Stimulated activated CD8-positive, alpha-beta memory T cell treated with anti-CD3 and anti-CD28 coated beads, Interleukin-12 subunit alpha, Interleukin-12 subunit beta, amount 100 ng/mL, for 4 hours (primary cell): Measurements from ENCODE around the gene MFAP4.

ENCODE experiments used
- DNase-seq: peaks from one replicate; pipeline ENCODE4 v3.0.0-alpha.2; 2020; ENCODE audit warnings: low read depth

Gene MFAP4

DNA sequence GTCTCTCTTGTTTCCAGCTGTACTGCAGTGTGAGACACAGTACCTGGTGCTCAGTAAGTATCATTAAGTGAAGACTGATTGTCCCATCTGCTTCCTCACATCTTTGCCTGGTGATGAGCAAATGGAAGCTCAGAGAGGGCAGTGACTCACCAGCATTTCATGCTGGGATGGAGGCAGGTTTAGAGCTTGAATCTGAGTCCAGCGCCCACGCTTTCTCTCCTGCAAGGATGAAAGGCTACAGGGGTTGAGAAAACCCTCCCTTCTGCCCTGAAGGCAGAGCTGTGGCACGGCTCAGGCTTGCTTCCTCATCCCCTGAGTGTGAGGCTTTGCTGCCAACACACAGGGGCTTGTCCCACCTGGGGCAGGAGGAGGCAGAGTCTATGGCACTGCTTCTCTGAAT lies 22.5 kb upstream of the MFAP4 start:
- DNase-seq, result no peak

DNA sequence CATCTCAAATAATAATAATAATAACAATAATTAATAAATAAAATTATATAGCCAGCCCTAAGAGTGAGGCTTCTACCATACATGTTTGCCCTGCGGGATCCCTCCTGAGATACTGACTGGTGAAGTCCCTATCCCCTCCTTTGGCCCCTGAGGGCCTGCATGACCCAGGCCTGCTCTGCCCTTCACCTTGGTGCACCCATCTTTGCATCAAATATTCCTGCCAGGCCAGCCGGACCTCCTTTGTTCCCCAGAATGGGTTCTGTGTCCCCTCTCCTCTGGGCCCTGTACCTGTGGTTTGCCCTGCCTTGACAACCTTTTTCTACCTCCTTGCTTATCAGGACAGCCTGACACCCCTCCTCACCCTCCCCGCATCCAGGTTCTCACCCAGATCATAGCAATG lies 22.1 kb upstream of the MFAP4 start:
- no peak for DNase-seq

DNA sequence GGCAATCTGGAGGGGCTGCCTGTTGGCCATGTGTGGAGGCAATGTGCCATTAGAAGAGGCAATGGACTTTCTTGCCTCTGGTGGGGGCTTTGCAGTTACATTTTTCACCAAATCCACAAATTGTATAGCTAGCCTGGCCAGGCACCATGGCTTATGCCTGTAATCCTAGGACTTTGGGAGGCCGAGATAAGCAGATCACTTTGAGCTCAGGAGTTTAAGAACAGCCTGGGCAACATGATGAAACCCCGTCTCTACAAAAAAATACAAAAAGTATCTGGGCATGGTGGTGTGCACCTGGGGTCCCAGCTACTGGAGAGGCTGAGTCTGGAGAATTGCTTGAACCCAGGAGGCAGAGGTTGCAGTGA lies 21.3 kb upstream of the MFAP4 start:
- no peak for DNase-seq

DNA sequence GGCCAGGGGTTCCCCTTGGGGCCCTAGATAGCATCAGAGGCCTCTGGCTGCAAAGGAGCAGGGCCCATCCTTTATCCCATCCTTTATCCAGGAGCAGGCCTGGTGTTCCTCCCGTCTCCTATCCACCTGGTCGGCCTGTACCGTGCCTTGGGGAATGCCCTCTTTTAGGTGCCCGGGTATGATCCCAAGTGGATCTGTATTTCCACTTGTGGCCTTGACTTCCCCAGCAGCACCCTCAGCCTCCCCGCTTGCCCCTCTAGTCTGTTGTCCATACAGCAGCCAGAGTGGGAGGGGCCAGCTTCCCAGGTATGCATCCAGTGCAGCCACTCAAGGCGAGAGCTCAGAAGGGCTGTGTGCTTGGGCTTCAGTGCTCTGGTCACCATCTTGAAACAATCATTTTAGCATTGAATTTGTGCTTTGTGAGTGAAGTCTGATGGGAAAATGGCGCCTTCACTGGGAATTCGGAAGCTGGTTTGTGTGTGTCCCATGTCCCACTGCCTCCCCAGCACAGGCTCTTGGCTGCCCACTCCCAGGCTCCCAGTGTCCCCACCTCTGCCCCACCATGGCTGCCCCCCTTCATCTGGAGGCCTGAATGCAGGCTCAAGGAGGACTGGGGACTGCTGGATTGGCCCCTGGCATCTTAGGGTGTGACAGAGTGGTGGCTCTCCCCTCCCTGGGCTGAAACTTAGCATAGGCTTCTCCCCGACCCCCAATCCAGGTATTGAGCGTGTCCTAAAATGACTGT lies 20.8 kb upstream of the MFAP4 start:
- DNase-seq, result no peak

DNA sequence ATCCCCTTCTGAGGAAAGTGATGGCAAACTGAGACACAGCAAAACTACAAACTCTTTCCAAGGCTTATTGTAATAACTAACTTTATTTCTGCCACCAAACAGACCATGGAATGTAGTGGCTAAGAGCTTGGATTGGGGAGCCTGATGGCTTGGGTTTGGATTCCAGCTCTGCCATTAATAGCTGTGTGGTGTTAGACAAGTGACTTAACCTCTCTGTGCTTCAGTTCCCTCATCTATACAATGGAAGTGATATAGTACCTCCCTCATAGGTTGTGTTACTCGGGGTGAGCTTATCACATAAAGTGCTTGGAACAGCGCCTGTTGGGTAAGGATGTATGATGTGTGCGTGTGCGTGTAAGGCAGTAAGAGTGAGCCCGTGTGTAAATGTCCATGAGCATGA lies 18.1 kb upstream of the MFAP4 start:
- DNase-seq, result no peak

DNA sequence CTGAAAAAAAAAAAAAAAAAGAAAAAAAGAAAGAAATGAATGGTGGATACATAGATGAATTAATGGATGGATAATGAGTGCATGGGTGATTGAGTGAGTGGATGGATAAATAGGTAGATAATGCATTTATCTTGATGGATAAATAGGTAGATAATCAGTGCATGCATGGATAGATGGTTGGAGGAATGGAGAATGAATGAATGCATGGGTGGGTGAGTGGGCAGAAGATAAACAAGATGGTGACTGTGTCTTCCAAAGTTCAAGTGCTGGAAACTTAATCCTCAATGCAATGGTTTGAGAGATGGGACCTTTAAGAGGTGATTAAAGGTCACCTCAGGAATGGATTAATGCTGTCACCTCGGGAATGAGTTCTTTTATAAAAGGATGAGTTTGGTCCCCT lies 17.3 kb upstream of the MFAP4 start:
- no peak for DNase-seq

DNA sequence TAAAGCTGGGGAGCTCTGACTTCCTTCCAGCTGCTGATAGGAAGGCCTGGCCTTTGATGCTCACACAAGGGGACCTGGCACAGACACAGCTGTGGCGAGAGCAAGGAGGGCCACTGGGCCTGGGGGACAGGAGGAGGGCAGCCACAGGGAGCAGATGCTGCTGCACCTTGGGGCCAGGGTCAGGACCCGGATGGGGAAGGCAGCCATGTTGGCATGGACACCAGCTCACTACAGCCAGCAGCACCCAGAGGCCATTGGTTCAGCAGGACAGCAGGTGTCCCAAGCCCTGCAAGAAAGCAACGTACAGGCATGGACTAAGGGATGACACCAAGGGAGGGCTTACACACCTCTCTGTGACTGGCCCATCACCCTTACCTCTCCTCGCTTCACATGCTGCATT lies 16.0 kb upstream of the MFAP4 start:
- no peak for DNase-seq

DNA sequence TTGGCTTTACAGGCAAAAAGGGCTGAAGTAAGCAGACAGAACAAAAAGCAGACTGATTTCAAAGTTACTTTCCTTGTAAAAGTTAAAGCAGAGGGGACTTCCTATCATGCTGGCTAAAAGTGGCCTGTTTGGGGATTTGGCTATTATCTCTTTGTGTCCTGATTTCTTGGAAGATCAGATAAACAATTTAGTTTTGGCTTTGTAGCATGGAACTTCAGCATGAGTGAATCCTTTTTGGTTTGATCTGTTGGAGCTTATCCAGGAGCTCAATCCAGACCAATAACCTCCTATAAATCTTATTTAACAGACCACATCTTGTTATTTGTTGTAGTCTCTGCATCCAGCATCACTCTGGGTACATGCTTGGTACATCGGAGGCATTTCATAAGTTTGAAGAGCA lies 15.2 kb upstream of the MFAP4 start:
- no peak for DNase-seq

DNA sequence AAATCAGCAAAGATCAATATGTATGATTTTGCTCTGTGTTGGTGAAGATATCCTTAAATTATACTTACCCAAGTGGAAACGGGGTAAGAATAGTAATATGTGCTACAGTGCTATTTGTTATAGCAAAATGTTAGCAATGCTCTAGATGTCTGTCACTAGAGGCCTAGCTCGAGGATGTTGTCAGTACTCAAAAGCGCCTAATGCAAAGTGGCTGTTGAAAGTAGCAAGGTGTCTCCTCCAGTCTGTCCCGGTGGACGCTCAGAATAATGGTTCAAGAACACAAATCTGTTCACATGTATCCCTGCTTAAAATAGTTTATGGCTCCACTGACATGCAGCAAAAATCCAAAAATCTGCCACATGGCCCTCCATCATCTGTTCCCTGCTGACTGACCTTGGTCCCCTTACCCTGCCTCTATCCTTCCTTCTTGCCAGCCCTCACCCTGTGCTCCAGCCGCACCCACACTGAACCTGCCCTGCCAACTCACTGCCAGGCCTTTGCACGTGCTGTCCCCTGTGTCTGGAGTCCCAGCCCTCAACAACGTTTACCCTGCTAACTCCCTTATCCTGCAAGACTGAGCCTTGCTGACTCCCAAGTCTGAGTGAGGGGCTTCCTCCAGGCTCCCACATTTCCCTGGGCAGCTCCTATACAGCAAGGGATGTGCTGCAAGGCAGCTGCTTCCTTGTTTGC lies 14.5 kb upstream of the MFAP4 start:
- no peak for DNase-seq

DNA sequence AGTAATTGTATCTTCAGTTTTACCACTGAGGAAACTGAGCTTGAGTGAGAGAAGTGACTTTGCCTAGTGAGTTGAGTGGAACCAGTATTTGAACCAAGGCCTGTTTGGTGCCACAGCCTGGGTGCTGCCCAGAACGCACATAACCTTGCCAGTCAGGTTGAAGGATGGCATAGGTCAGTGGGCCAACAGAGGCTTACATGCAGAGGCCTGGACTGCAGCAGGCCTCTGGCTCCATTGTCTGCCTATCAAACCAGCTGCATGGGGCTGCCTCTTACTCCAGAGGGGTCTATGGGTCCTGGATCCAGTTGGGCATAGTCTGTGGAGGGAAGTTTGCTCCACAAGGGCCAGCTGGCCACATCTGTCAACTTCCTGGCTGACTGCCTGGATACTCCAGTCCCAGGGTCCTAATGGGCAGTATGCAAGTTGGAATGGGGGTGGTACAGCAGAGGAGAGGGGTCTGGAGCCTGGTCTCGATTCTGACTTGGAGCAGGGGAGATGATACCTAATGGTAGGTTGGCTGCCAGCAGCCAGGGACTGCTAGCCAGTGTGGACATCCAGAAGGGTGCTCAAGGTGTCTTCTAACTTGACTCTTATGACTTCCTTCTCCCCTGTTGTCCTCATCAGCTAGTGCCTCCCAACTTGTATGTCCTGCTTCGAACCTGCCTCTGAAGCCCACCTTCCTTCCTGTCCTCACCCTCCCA lies 12.9 kb upstream of the MFAP4 start:
- DNase-seq, result no peak

DNA sequence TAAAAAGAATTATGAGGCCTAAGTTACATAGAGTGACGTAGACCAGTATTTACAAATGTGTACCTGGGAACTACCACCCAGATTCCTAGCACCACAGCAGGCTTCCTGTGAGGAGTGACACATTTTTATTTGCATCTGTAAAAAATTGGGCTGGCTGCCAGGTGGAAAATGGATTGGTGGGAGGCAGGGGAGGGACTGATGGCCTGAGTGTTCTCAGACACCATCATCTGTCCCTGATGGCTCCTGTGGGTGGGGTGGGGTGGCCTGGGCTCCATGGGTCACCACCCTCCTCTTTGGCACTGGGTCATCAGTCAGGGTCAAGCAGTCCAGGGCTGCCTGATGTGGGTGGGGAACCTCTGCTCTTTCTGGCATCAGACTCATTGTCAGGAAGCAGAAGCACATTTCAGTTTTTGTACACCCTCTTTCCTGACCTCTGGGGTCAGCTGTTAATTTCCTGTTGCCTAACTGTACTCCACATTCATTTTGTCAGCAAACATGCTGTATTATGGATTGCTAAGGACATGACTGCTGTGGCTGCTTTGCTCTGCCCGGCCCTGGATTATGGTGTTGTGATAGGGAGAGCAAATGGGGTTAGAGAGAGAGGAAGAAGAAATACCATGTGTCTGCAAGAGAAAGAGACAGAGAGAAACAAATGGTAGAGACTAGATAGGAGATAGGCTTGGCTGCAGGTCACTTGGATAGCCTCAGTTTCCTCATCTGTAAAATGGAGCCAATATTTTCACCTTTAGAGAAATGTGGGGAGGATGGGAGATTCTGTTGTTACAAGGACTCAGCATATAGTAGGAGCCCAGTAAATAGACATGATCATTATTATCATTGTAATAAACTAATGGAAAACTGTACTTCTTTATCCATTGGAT lies 11.6 kb upstream of the MFAP4 start:
- DNase-seq, result no peak

DNA sequence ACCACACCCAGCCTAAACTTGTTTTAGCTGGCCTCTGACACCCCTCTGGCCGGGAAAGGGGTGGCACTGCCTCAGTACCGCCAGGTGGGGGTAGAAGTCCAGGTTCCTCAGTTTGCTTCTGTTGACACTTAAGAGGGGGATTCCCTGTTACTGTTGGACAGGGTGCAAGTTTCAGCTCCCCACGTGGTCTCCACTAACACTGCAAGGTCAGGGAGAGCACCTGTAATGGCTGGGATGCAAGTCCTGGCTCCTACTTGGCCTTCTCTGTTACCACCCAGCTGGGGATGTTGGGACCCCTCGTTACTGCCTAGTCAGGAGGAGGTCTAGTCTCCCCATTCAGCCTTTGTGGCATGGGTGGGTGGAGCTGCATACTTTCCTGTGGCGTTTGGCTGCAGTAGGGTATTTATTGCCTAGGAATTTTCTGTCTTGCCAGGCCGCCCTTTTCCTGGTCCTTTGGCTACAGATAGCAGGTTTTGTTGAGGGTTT lies 10.6 kb upstream of the MFAP4 start:
- DNase-seq, result no peak

DNA sequence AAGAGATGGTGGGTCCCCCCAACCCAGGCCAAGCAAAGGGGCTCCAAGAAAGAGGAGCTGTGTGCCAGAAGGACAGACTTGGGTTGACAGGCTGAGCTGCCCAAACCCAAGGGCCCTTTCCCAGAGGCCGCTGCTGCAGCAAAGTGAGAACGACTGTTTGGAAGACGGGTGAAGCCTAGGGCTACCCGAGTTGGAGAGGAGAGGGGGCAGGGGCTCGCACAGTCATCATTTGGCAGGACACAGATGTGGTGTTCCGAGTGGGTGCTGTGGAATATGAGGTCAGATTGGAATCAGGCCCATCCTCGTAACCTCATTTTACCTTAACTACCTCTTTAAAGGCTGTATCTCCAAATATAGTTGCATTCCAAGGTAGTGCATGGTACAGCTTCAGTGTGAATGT lies 5.3 kb upstream of the MFAP4 start:
- DNase-seq, result no peak

DNA sequence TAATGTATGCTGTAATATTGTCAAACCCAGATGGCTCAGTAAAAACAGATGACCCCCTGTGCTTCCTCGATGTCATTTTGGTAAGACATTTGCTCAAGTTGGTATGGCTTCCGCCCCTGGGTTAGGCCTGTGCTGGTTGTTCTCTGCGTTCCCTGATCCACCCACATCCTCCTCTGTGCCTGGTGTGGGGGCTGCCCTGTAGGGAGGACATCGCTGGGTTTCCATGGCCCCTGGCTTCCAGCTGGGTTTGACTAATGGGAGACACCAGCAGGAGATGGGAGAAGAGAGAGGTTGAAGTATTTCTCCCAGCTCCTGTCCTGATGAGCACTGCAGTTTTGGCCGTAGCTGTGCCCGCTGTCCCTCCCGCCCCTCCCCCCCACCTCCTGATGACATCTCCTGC lies 4.4 kb upstream of the MFAP4 start:
- no peak for DNase-seq

DNA sequence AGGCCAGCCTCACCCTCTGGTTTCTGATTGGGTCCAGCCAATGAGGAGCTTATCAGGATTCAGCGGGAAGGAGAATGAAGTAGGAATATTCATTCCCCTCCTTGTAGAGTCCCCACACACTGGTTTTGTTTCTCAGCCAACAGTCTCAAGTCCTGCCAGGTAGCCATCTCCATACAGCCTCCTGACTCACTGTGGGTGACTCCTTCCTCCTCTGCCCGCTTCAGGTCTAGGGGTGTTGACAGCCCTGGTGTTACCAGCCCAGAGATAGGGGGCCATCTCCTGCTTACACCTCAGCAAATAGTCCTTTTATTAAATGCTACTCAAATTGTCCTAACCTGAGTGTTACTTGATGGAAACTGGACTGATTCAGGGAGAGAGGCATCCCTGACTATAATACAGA lies 4.0 kb upstream of the MFAP4 start:
- no peak for DNase-seq

DNA sequence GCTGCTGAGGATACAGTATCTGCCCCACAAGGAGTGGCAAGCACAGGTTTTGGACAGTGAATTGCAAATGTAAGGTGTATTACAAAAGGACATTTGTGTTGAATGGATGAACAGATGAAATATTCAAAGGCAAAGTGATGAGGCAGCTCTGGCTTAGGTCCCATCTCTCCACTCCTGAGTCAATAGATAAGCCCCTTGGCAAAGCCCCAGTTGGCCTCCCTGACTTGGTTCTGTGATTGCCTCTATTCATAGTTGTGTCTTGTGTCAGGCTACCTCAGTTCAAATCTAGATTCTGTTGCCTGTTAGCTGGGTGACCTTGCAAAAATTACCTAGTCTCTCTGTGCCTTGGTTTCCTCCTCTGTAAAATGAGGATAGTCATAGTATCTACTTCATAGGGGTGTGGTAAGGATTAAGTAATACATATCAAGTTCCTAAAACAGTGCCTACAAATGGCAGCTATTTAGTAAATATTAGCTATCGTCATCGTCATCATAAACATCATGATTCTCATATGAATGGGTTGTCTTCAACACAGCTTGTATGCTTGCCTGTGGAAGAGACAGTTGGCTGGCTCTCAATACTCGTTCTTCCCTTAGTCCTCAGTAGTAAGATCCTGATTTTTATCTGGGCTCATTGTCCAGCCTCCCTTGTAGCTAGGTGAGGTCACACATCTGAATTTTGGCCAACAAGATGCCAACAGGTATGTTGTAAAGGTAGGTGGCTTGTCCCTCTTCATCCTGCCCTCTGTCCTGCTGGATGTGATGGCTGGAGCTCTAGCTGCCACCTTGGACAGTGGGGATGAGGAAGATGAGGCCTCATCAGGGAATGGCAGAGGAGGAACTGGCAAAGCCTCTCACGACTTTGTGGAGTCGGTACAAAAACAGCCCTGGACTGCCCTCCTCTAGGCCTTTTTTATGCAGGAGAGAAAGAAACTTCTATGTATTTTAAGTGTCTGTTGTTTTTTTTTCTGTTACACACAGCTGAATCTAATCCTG lies 2.1 kb upstream of the MFAP4 start:
- DNase-seq, result no peak

DNA sequence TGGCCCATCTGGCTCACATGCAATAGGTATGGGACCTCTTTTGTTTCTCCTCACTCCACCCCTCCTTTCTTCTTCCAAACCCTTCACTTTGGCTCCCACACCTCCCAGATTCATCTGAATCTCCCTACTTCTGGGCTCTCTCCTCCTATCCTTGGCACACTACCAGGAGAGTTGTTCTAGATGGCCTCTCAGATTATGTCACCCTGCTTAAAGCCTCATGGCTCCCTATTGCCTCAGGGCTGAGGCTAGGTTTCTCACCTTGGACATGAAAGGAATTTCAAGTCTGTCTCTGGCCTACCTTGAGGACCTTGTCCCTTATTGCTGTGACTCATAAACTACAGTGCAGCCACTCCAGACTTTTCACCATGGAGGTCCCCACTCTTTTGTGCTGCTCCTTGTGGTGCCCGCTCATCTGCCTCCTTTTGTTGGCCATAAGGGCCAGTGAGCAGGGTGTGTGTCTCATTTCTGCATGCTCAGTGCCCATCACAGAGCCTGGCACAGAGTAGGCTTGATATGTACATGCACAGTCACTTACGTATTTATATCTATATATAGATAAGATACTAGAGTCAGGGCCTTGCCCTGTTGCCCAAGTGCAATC lies 1.0 kb upstream of the MFAP4 start:
- DNase-seq, result no peak

DNA sequence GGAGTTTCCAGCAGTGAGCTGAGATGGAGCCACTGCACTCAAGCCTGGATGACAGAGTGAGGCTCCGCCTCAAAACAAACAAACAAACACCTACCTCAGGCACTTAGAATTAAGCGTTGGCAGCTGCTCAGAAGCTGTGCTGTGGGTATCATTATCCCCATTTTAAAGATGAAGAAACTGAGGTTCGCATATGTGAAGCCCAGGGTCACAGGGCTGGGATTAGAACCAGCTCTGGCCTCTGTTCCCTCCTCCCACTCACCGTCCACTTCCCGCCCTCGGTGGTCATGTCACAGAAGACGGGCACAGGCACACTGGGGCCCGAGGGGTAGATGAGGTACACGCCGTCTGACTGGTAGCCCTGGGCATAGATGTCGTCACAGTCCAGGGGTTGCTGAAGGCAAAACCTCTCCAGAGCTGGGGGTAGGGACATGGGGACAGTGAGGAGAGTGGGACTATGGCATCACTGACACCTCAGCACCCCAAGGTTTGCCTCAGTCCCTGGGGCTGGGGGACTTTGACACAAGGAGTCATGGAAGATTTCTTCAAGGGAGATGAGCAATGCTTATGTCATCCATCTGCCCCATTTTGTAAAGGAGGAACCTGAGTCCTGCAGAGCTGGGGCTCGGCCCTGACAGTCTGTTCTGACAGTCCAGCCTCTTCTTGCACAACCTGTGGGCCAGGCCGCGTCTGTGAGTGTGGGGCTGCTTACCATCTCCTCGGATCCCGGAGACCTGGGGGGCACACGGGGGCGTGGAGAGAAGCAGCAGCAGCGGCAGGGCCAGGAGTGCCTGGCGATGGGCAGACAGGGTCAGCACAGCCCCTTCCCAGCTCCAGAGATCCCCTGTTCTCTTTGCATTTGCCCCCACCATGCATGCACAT lies 700 bp downstream of the MFAP4 start:
- no peak for DNase-seq

DNA sequence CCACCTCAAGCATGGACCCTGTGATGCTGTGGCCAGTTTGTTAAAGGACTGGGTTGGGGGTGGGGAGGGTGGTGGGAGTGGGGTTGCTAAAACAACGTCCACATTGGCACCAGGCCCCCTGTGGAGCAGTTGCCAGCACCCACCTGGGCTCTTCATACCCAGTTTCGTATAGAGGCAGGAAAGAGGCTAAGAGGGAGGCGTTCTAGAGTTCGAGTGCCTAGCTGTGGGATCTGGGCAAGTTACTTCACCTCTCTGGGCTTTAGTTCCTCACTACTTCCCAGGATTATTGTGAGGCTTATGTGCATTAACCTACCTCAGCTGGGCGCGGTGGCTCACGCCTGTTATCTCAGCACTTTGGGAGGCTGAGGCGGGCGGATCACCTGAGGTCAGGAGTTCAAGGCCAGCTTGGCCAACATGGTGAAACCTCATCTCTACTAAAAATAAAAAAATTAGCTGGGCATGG lies 1.4 kb downstream of the MFAP4 start:
- DNase-seq, result no peak
